A549 (cell line): ENCODE data around the gene TULP3.

Experiments
- CTCF ChIP-seq: fragments of >200 bp; sonication (Bioruptor Twin); formaldehyde crosslinking; IDR thresholded peaks from 3 replicates; pipeline ENCODE4 v1.5.1; 2016
- RAD21 ChIP-seq, 2 experiments: fragments of >200 bp in 1 of 2; sonication (Bioruptor Twin) in 1 of 2; formaldehyde crosslinking in 1 of 2; IDR thresholded peaks in 1 of 2; conservative IDR thresholded peaks in 1 of 2; 2 replicates in 1 of 2; 3 replicates in 1 of 2; pipeline ENCODE4 v1.6.1; 2012 to 2018; ENCODE audit warnings: inconsistent platforms in 1 of 2

GRCh38 chr12:2855546-2855945 is 35.1 kb upstream of the TULP3 start:
- no peak for TF ChIP-seq CTCF
- TF ChIP-seq RAD21 (conservative IDR thresholded peaks at IDR 0.05 in 1 of 2, IDR thresholded peaks at IDR 0.05 in 1 of 2): no peak
